ENCODE results near the gene ARL6IP4. TPM values are rescaled to one million over a fixed set of nuclear protein-coding genes. Genes with fewer than 3 reads are reported as not detected.

Gene ARL6IP4
- polyA plus RNA-seq, 3 donors: 152 to 268 (median 167) TPM

DNA sequence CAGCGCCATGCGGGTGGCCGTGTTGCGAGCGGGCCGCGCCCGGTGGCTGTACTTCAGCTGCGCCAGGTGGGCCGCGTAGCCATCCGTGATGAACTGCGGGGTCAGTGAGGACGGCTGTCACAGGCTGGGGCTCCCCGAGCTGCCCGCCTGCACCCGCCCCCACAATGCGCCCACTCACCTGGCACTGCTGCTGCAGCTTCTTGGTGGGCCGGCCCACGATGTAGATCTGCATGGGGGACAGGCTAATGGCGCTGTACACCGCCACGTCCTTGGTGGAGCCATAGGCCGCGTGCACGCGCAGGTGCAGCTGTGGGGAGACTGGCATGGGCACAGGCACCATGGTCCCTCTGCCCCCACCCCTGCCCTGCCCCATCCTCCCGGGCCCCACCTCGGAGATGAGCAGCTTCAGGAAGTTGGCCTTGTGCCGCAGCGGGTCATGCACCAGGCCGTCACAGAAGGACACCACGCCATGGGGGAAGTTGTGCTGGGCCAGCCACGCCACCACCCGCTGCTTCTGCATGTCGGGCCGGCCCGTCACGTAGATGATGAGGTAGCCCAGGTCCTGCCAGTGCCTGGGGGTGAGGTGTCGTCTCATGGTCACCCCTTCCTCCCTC, 5.9 kb downstream of the ARL6IP4 start:
- H3K36me3 Mint-ChIP-seq: peaks cover 8 to 19% of the 10 kb centered on the region in 2 donors

DNA sequence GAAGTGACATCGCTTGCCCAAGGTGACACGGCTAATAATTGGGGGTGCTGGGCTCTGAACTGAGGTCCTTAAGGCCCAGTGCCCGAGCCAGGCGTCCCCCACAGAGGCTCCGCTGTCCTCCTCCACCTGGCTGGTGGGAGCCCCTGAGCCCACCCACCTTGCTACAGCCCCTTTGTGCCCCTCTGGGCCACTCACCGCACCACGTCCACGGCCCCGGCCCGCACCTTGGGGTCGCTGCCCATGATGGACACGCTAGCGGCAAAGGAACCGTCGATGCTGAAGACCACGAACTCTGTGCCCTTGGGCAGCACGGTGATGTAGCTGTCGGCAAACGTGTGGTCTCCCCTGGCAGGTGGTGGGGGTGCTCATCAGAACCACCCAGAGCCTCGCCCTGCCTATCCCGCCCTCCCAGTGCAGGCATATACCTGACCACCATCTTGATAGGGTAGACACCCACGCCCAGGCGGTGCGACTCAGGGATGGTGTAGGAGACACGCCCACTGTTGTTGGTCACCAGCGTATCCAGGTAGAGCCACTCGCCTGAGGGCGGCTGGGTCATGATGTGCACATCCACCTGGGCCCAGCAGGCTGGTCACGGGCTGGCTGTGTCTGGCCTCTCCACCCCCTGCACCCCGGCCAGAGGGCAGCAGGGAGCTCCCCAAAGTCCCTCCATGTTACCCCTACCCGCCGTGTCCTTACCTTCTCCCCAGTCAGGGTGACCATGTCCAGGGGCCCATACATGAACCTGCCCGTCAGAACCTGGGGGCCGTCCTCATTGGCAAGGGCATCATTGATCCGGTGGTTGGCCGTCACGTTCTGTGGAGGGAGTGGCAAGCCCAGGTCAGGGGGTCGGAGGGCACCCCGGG, 6.8 kb downstream of the ARL6IP4 start:
- Mint-ChIP-seq H3K4me3 (no peak overlapping the region), H3K36me3 (peaks cover 6 to 10% of the 10 kb centered on the region in 2 donors), H3K9me3 (no peaks in the 10 kb centered on the region), H3K27ac (peak overlapping the region in 1 of 7 donors; percentile 48), H3K4me1 (peaks cover 33% of the 10 kb centered on the region), H3K27me3 (ENCODE audit: low read depth in 3 of 3) (peaks cover 0 to 2% (median 0%) of the 10 kb centered on the region in 3 donors)
- no peak overlapping the region for H3K4me2 ChIP-seq (replicated peaks; ENCODE audit: extremely low read depth, low read length, poor library complexity, severe bottlenecking)
- H3K79me2 ChIP-seq (ENCODE audit: insufficient read depth, low read length): peaks cover 4% of the 10 kb centered on the region
- peaks cover 9% of the 10 kb centered on the region in 2 donors for H3K36me3 ChIP-seq (replicated peaks in 1 of 2; ENCODE audit: control insufficient read depth in 1 of 2, insufficient read depth in 2 of 2, low read length in 2 of 2)
- H3K27ac ChIP-seq (ENCODE audit: low read depth in 1 of 2, low read length in 2 of 2): no peak overlapping the region
- no peak for DNase-seq
- 97% methylated on average over 39 of the region's 39 CpGs for WGBS (ENCODE audit: insufficient coverage)
- H3K9ac ChIP-seq (ENCODE audit: insufficient read depth, low read length, poor library complexity, severe bottlenecking): no peak overlapping the region
- H4K20me1 ChIP-seq (ENCODE audit: insufficient read depth, low read length): peaks cover 15% of the 10 kb centered on the region
- H3K4me3 ChIP-seq (replicated peaks in 1 of 3; ENCODE audit: low read depth in 2 of 3, low read length in 3 of 3): no peak overlapping the region
- H3K9me3 ChIP-seq (replicated peaks in 1 of 2; ENCODE audit: control insufficient read depth in 1 of 2, insufficient read depth in 1 of 2, low read length in 2 of 2): no peaks in the 10 kb centered on the region
- peaks cover 32 to 33% of the 10 kb centered on the region in 2 donors for H3K4me1 ChIP-seq (ENCODE audit: control insufficient read depth in 1 of 2, insufficient read depth in 2 of 2, low read length in 2 of 2)
- intact Hi-C loops (cut with micrococcal nuclease): no loop called here
- no peak overlapping the region for H2AFZ ChIP-seq (ENCODE audit: insufficient read depth, low read depth, low read length, poor library complexity, severe bottlenecking)
- TF ChIP-seq, protein P1, sequence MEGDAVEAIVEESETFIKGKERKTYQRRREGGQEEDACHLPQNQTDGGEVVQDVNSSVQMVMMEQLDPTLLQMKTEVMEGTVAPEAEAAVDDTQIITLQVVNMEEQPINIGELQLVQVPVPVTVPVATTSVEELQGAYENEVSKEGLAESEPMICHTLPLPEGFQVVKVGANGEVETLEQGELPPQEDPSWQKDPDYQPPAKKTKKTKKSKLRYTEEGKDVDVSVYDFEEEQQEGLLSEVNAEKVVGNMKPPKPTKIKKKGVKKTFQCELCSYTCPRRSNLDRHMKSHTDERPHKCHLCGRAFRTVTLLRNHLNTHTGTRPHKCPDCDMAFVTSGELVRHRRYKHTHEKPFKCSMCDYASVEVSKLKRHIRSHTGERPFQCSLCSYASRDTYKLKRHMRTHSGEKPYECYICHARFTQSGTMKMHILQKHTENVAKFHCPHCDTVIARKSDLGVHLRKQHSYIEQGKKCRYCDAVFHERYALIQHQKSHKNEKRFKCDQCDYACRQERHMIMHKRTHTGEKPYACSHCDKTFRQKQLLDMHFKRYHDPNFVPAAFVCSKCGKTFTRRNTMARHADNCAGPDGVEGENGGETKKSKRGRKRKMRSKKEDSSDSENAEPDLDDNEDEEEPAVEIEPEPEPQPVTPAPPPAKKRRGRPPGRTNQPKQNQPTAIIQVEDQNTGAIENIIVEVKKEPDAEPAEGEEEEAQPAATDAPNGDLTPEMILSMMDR (IDR thresholded peaks at IDR 0.05): no peak
- H3K27me3 ChIP-seq (ENCODE audit: control insufficient read depth in 2 of 2, insufficient read depth in 2 of 2, low read length in 2 of 2): no peaks in the 10 kb centered on the region

More for the DNA sequence above, 5.9 kb downstream of the ARL6IP4 start:
- H3K9me3 Mint-ChIP-seq: no peaks in the 10 kb centered on the region
- Histone ChIP-seq H3K79me2 (ENCODE audit: insufficient read depth, low read length) (peaks cover 14% of the 10 kb centered on the region), H3K27me3 (ENCODE audit: control insufficient read depth in 2 of 2, insufficient read depth in 2 of 2, low read length in 2 of 2) (no peaks in the 10 kb centered on the region), H2AFZ (ENCODE audit: insufficient read depth, low read depth, low read length, poor library complexity, severe bottlenecking) (no peak overlapping the region), H3K36me3 (replicated peaks in 1 of 2; ENCODE audit: control insufficient read depth in 1 of 2, insufficient read depth in 2 of 2, low read length in 2 of 2) (peaks cover 10 to 14% of the 10 kb centered on the region in 2 donors), H3K9me3 (replicated peaks in 1 of 2; ENCODE audit: control insufficient read depth in 1 of 2, insufficient read depth in 1 of 2, low read length in 2 of 2) (no peaks in the 10 kb centered on the region), H3K9ac (ENCODE audit: insufficient read depth, low read length, poor library complexity, severe bottlenecking) (no peak overlapping the region), H3K27ac (ENCODE audit: low read depth in 1 of 2, low read length in 2 of 2) (no peak overlapping the region), H3K4me1 (ENCODE audit: control insufficient read depth in 1 of 2, insufficient read depth in 2 of 2, low read length in 2 of 2) (peaks cover 42% of the 10 kb centered on the region in 2 donors), H4K20me1 (ENCODE audit: insufficient read depth, low read length) (peaks cover 24% of the 10 kb centered on the region), H3K4me2 (replicated peaks; ENCODE audit: extremely low read depth, low read length, poor library complexity, severe bottlenecking) (no peak overlapping the region), H3K4me3 (replicated peaks in 1 of 3; ENCODE audit: low read depth in 2 of 3, low read length in 3 of 3) (no peak overlapping the region)
- H3K27ac Mint-ChIP-seq: peak overlapping the region in 1 of 7 donors; percentile 23
- no peak overlapping the region for H3K4me3 Mint-ChIP-seq
- 94% methylated on average over 33 of the region's 40 CpGs for WGBS (ENCODE audit: insufficient coverage)
- DNase-seq: no peak
- TF ChIP-seq, protein P1 (IDR thresholded peaks at IDR 0.05): no peak
- peaks cover 0 to 2% (median 0%) of the 10 kb centered on the region in 3 donors for H3K27me3 Mint-ChIP-seq (ENCODE audit: low read depth in 3 of 3)
- intact Hi-C loops (cut with micrococcal nuclease): no loop called here
- peaks cover 42% of the 10 kb centered on the region for H3K4me1 Mint-ChIP-seq

Data from CD14-positive monocyte (primary cell).